Mesenchymal stem cell (in vitro differentiated cells and primary cell): ENCODE measurements around the gene SLC29A3.

ENCODE experiments used
- DNase-seq: peaks from one replicate; pipeline ENCODE4 v3.0.0-alpha.2; 2013
- H2AFZ ChIP-seq: one replicate; pipeline ENCODE4 v1.6.1; 2013; ENCODE audit warnings: low read depth, mild to moderate bottlenecking, control low read depth, inconsistent platforms, low read length, moderate library complexity
- H2AK5ac ChIP-seq: 2 replicates; pipeline ENCODE4 v1.6.1; 2013; ENCODE audit warnings: low read length, moderate library complexity, mild to moderate bottlenecking, inconsistent platforms; ENCODE audit not compliant: severe bottlenecking
- H2BK120ac ChIP-seq: one replicate; pipeline ENCODE4 v1.6.1; 2013; ENCODE audit warnings: low read depth, mild to moderate bottlenecking, inconsistent platforms, low read length, moderate library complexity
- H2BK12ac ChIP-seq, 2 experiments: one replicate each; pipeline ENCODE4 v1.6.1; 2013; ENCODE audit warnings: inconsistent platforms in 2 of 2, low read length in 2 of 2, mild to moderate bottlenecking in 2 of 2, moderate library complexity in 2 of 2, control low read depth in 1 of 2
- H2BK15ac ChIP-seq: one replicate; pipeline ENCODE4 v1.6.1; 2013; ENCODE audit warnings: mild to moderate bottlenecking, low read depth, inconsistent platforms; ENCODE audit not compliant: poor library complexity, severe bottlenecking
- H2BK5ac ChIP-seq: 2 replicates; pipeline ENCODE4 v1.6.1; 2013; ENCODE audit warnings: low read depth, mild to moderate bottlenecking, low read length, control low read depth, inconsistent platforms; ENCODE audit not compliant: poor library complexity, severe bottlenecking
- H3K14ac ChIP-seq, 2 experiments: one replicate each; pipeline ENCODE4 v1.6.1; 2013; ENCODE audit warnings: inconsistent platforms in 2 of 2, low read length in 2 of 2, control low read depth in 1 of 2, mild to moderate bottlenecking in 1 of 2, moderate library complexity in 1 of 2
- H3K18ac ChIP-seq, 2 experiments: one replicate each; pipeline ENCODE4 v1.6.1; 2013; ENCODE audit warnings: inconsistent platforms in 2 of 2, low read length in 2 of 2, control low read depth in 1 of 2, low read depth in 1 of 2, mild to moderate bottlenecking in 1 of 2
- H3K23ac ChIP-seq, 2 experiments: one replicate each; pipeline ENCODE4 v1.6.1; 2013; ENCODE audit warnings: inconsistent platforms in 2 of 2, low read length in 2 of 2, mild to moderate bottlenecking in 2 of 2, moderate library complexity in 2 of 2, control low read depth in 1 of 2
- H3K27ac ChIP-seq: 2 replicates; pipeline ENCODE4 v1.5.1; 2013; ENCODE audit warnings: mild to moderate bottlenecking, moderate library complexity, low read length, control low read depth, inconsistent platforms; ENCODE audit not compliant: poor library complexity, severe bottlenecking
- H3K27me3 ChIP-seq, 2 experiments: 2 replicates each; pipeline versions ENCODE4 v1.6.1 to v1.7.0; 2013; ENCODE audit warnings: low read length in 2 of 2, mild to moderate bottlenecking in 2 of 2, moderate library complexity in 2 of 2, control low read depth in 1 of 2, inconsistent platforms in 1 of 2; ENCODE audit not compliant: control insufficient read depth in 1 of 2, insufficient read depth in 1 of 2
- H3K36me3 ChIP-seq, 2 experiments: 2 replicates each; pipeline versions ENCODE4 v1.6.1 to v1.7.0; 2013; ENCODE audit warnings: low read length in 2 of 2, control low read depth in 1 of 2, inconsistent platforms in 1 of 2, low read depth in 1 of 2, mild to moderate bottlenecking in 1 of 2; ENCODE audit not compliant: insufficient read depth in 2 of 2, control insufficient read depth in 1 of 2
- H3K4ac ChIP-seq, 2 experiments: one replicate each; pipeline ENCODE4 v1.6.1; 2013; ENCODE audit warnings: inconsistent platforms in 2 of 2, low read length in 2 of 2, mild to moderate bottlenecking in 2 of 2, moderate library complexity in 2 of 2, control low read depth in 1 of 2, low read depth in 1 of 2
- H3K4me1 ChIP-seq: 2 replicates; pipeline ENCODE4 v1.6.1; 2013; ENCODE audit warnings: low read depth, low read length, control low read depth; ENCODE audit not compliant: control insufficient read depth, insufficient read depth
- H3K4me2 ChIP-seq: 2 replicates; pipeline ENCODE4 v1.6.1; 2013; ENCODE audit warnings: low read length, mild to moderate bottlenecking, inconsistent platforms; ENCODE audit not compliant: poor library complexity, severe bottlenecking
- H3K4me3 ChIP-seq, 2 experiments: 2 replicates each; pipeline versions ENCODE4 v1.5.1 to v1.7.0; 2013; ENCODE audit warnings: low read length in 2 of 2, mild to moderate bottlenecking in 2 of 2, control low read depth in 1 of 2, low read depth in 1 of 2; ENCODE audit not compliant: insufficient read depth in 1 of 2
- H3K79me1 ChIP-seq: replicated peaks from 2 replicates; pipeline ENCODE4 v1.6.1; 2013; ENCODE audit warnings: mild to moderate bottlenecking, control low read depth, low read length, inconsistent platforms; ENCODE audit not compliant: poor library complexity, severe bottlenecking
- H3K9ac ChIP-seq: 2 replicates; pipeline ENCODE4 v1.7.0; 2013; ENCODE audit warnings: mild to moderate bottlenecking, low read length, moderate library complexity
- H3K9me3 ChIP-seq: 2 replicates; pipeline ENCODE4 v1.7.0; 2013; ENCODE audit warnings: mild to moderate bottlenecking, low read length; ENCODE audit not compliant: control insufficient read depth
- H4K8ac ChIP-seq: one replicate; pipeline ENCODE4 v1.6.1; 2013; ENCODE audit warnings: inconsistent platforms, mild to moderate bottlenecking, low read length, moderate library complexity
- H4K91ac ChIP-seq: one replicate; pipeline ENCODE4 v1.6.1; 2013; ENCODE audit warnings: mild to moderate bottlenecking, low read length, inconsistent platforms
- WGBS: methylation state at CpG from one replicate; pipeline ENCODE4 v1.1.7; 2013; ENCODE audit warnings: mixed read lengths; 5-methylcytosine and 5-hydroxymethylcytosine counted together

Gene SLC29A3

GRCh38 chr10:71409516-71410104, 90.6 kb downstream of the SLC29A3 start:
- no peak for DNase-seq
- Histone ChIP-seq H3K9ac (no peak overlapping the region), H3K27me3 (peaks cover 36 to 39% of the 10 kb centered on the region in 2 experiments), H2BK120ac (no peak overlapping the region), H2AK5ac (no peak overlapping the region), H4K8ac (no peak overlapping the region), H3K4me2 (no peak overlapping the region), H3K14ac (no peak overlapping the region), H2BK15ac (no peak overlapping the region), H3K4me1 (no peaks in the 10 kb centered on the region), H3K27ac (no peak overlapping the region), H3K4me3 (no peak overlapping the region), H2BK12ac (no peak overlapping the region), H3K9me3 (peaks cover 21% of the 10 kb centered on the region), H2BK5ac (no peak overlapping the region), H3K23ac (no peak overlapping the region), H3K79me1 (no peaks in the 10 kb centered on the region), H3K4ac (no peak overlapping the region), H2AFZ (no peak overlapping the region), H3K18ac (no peak overlapping the region), H4K91ac (no peak overlapping the region), H3K36me3 (no peaks in the 10 kb centered on the region)
- WGBS, result 57% methylated on average over 3 of the region's 3 CpGs
